Activated CD4-positive, alpha-beta T cell treated with anti-CD3 and anti-CD28 coated beads, Interleukin-2, Interleukin-6, amounts not matched to agents 100 ng/mL and 50 ng/mL, durations not matched to agents 16 hours and 8 hours (primary cell): ENCODE measurements around the gene FADS3.

Experiments used
- DNase-seq: peaks from one replicate; pipeline ENCODE4 v3.0.0-alpha.2; 2020

The FADS3 gene

GRCh38 chr11:61854966-61855714, 36.2 kb downstream of the FADS3 start:
- DNase-seq, result no peak

GRCh38 chr11:61854206-61854895, 37.0 kb downstream of the FADS3 start:
- no peak for DNase-seq

- DNase-seq, result no peak
Measured at GRCh38 chr11:61853698-61854169, 37.6 kb downstream of the FADS3 start.

DNA sequence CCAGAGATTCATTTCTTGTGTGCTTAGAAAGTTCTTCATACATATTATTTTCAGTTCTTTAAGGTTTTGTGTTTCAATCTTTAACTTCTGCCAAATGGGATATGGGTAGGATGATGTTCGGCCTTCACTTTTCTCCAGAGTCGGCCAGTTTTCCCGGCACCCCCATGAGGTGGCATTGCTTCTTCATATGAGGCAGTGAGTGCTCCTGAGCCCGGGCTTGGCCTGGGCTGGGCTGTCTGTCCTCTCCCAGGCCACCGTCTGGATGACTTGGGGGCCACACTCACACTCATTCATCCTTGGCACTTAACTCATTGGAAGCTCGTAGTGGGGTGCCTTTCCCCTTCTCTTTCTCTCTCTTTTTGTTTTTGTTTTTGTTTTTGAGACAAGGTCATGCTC, 39.4 kb downstream of the FADS3 start:
- no peak for DNase-seq

GRCh38 chr11:61851113-61851899, 40.0 kb downstream of the FADS3 start:
- DNase-seq, result no peak

DNA sequence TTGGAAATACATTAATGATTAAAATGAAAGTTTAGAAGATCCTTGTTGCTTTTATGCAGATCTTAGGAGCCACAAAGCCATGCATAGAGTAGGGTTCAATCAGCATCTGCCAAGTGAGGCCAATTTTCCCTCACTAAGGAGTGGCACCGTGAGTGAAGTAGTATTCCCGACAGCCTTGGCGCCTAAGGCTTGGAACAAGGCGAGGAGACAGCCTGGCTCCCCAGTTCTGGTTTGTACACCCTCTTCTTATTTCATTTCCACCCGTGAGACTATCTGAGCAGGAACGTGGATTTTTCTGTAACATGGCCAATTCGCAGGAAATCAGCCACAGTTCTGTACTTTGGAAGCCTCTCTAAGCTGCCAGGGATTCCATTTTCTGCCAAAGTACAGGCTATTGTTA, 40.7 kb downstream of the FADS3 start:
- DNase-seq, result no peak

DNA sequence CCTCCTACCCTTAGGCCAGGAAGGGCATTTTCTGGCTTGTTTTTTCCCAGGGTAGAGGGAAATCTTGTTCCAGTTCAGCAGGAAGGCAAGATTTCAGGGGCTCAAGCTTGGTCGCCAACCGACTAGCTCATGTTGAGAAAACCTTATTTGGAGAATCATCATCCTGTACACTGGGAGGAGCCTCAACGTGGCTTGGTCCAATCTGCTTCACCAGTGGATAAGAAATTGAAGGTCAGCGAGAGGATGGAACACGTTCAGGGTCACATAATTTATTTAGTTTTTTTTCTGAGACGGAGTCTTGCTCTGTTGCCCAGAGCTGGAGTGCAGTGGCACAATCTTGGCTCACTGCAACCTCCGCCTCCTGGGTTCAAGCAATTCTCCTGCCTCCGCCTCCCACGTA, 42.7 kb downstream of the FADS3 start:
- no peak for DNase-seq

DNA sequence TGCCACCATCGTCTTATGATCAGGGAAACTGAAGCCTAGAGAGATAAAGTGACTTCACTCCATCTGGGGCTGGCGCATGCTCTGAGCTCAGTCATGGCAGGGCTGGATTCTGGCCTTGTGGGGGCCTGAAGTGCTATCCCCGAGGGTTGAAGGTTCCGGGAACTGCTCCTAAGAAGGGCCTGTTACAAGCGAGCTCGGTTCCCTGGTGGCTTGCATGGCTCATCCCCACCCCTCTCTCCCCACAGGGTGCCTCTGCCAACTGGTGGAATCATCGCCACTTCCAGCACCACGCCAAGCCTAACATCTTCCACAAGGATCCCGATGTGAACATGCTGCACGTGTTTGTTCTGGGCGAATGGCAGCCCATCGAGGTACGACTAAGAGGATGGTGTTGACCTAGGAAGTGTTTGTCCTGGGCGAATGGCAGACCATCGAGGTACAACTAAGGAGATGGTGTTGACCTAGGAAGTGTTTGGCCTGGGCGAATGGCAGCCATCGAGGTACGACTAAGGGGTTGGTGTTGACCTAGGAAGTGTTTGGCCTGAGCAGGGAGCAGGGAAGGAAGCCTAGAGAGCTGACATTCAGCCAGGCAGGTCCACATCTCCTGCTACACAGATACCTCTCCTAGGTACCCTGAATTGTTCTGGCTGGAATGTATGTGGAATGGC, 43.3 kb downstream of the FADS3 start:
- no peak for DNase-seq

DNA sequence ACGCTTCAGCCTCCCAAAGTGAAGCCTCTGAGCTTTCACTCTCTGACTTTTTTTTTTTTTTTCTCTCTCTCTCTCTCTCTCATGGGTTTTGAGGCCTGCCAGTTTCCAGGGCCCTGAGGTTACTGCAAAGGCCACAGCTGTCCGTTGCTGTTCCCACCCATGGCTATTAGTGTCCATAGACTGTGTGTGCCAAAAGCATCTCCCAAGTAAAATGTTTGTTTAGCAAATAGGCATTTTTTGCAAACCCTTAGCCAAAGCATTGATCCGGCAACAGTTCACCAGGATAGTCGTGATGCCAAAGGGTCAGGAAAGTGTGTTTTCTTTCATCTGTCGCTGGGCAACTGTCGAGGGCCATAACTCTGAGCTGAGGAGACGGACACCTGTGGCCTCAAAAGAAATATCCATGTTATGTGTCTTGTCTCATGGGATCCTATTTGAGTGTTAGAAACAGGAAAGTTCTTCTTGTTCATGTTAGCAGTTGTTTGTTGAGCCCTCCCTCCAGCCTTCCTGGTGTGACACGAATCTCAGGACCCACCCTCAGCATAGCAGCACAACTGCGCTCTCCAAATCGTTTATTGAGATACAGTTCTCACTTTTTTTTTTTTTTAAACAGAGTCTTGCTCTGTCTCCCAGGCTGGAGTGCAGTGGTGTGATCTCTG, 44.9 kb downstream of the FADS3 start:
- DNase-seq, result no peak

DNA sequence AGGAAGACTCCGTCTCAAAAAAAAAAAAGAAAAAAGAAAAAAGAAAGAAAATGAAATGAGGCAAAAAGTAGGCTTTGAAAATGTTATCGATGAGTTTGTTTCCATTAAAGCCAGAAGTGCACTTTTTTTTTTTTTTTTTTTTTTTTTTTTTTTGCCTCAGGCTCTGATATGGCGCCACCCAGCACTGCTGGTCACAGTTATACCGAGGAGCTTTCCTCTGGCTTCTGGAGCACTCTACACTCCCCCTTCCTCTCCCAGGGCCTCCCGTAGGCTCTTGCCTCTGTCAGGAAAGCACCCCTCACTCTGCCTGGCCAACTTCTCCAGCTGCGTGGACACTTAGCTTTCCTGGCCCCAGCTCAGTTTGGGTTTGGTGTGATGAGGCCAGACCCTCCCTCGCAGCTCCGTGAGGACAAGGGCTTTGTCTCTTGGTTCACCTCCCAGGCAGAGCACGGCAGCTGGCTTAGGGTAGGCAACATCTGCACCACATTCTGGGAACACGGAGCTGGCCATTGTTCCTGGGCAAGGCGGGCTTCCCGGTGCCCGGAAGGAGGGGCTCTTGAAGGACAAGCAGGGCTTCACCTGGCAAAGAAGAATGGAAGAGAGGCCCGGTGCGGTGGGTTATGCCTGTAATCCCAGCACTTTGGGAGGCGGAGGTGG, 46.3 kb downstream of the FADS3 start:
- DNase-seq, result no peak

DNA sequence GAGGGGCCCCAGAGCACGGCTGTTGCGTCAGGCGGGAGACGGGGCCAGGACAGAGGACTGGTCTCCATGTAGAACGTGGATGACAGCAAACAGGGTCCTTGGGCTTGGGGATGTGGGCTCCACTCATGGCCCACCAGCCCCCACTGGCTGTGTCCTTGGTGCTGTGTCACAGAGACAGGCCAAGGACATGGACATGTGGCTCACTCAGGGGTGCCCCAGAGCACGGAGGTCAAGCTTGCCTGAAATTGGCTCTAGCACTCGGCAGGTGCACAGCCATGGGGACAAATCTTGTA, 48.9 kb downstream of the FADS3 start:
- no peak for DNase-seq

- no peak for DNase-seq
Measured at GRCh38 chr11:61841636-61842527, 49.5 kb downstream of the FADS3 start.

- no peak for DNase-seq
Measured at GRCh38 chr11:61840371-61840770, 51.0 kb downstream of the FADS3 start.

- no peak for DNase-seq
Measured at GRCh38 chr11:61839742-61840141, 51.6 kb downstream of the FADS3 start.

GRCh38 chr11:61838921-61839320, 52.4 kb downstream of the FADS3 start:
- no peak for DNase-seq

DNA sequence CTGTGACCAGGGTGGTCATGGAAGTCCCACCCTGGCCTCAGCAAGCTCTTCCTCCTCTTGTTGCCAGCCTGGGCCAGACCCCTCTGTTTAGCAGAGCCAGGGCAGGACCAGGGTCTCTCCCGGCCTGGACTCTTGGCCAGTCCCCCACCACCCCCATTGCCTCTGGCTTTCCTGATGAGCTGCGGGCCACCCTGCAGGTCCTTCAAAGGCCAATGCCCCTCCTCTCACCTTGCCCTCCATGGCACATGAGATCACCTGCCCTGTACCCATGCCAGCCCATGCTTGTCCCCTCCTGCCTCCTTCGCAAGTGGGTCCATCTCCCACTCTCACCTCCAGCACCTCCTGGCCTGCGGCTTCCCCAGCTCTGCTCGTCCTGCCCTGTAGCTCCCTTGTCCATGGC, 52.8 kb downstream of the FADS3 start:
- DNase-seq, result no peak

GRCh38 chr11:61837411-61838005, 53.8 kb downstream of the FADS3 start:
- DNase-seq, result no peak

- DNase-seq, result no peak
Measured at GRCh38 chr11:61836193-61836592, 55.2 kb downstream of the FADS3 start.

DNA sequence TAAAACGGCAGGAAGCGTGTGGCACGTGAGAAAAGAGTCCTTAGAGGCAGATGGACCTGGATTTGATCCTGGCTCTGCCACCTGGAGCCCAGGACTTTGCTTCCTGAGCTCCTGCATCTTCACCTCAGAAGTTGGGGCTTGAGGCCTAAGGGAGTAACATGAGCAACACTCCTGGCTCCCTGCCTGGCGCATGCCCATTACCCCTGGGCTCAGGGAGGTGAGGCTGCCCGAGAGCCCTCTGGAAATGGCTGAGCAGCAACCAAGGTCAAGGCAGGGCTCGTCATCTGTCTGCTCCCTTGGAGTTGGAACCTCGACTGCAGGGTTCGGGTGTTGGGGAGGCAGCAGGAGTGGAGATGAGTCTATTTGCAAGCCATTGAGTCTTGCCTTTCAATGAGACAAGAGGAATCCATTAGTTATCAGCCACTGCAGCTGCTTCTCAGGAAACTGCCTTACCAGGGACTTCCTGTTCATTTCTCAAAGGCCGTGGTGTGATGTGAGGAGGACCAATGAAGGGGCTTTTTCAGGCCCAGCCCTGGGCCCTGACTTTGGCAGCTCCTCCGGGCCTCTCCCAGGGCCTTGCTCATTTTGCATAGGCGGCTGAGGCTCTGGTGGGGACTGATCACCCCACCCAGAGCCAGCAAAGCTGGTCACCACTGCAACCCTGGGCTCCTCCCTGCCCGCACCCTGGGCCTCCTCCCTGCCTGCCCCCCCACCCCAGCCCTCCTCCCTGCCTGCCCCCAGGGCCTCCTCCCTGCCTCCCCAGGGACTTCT, 56.9 kb downstream of the FADS3 start:
- DNase-seq, result peak; percentile 92

GRCh38 chr11:61833926-61834277, 57.4 kb downstream of the FADS3 start:
- DNase-seq, result peak; percentile 14
